Mucosa of gallbladder (tissue), 1 donor: ENCODE results near the gene ADAM8. TPM values are rescaled to one million over a fixed set of nuclear protein-coding genes. Genes with fewer than 3 reads are reported as not detected.
"Not testable (repeated sequence)": the region's sequence is repeated elsewhere in the genome, so short reads cannot be mapped to it uniquely, and the experiment has no call there.

Experiments
- DNase-seq: peaks from one replicate; pipeline ENCODE4 v3.0.0-alpha.2; 2020; ENCODE audit warnings: low spot score
- total RNA-seq: library from RNA; stranded (reverse); gene quantifications from one replicate; pipeline ENCODE4 v1.2.1, GENCODE V29; 2021
- donor health status: DM: no; HTN: no; CAD: no.

The ADAM8 gene
- total RNA-seq, 1 donor from 2014 or later = 12.7 TPM

GRCh38 chr10:133267829-133268228 lies 8.8 kb downstream of the ADAM8 start:
- DNase-seq = no peak

- no peak for DNase-seq
These were observed 9.4 kb downstream of the ADAM8 start for GRCh38 chr10:133267293-133267692.

DNA sequence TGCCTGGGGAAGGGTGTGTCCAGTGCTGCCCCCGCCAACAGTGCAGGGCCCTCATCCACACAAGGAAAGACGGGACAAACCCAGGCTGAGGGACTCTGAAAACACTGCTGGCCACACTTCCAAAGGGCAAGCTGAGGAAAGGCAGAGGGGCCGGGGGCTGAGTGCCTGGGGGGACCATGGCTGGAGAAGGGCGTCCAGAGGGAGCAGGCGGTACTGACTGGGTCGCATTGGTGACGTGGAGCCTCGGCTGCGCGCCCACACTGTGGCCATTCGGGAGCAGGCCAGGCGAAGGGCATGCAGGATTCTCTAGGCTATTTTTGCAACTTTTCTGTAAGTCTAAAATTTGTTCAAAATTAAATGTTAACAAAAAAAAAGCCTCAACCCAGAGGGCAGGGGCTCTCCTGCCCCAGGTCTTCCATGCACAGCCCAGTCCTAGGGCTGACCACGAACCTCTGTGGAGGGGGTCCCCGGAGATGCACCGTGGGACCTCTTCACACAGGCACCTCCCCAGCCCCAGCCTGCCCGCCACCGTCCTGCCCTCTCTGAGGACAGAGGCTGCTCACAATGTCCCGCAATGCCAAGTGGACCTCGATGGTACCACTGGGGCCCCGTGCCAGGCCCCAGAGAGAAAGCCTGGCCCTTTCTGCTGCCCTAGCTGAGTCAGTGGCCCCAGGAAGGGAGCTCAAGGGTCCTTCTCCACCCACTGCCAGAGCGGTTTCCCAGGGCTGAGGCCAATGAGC lies 10.4 kb downstream of the ADAM8 start:
- no peak for DNase-seq

DNA sequence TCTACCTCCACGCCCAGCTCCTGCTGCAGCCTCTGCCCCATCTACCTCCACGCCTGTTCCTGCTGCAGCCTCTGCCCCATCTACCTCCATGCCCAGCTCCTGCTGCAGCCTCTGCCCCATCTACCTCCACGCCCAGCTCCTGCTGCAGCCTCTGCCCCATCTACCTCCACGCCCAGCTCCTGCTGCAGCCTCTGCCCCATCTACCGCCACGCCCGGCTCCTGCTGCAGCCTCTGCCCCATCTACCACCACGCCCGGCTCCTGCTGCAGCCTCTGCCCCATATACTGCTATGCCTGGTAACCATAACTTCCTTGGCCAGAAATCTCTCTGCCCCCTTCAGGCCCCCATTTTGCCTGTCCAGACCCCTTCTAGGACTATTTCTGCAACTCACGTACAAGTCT lies 11.6 kb downstream of the ADAM8 start:
- DNase-seq = not testable (repeated sequence)

GRCh38 chr10:133264461-133264860 lies 12.2 kb downstream of the ADAM8 start:
- DNase-seq = no peak

DNA sequence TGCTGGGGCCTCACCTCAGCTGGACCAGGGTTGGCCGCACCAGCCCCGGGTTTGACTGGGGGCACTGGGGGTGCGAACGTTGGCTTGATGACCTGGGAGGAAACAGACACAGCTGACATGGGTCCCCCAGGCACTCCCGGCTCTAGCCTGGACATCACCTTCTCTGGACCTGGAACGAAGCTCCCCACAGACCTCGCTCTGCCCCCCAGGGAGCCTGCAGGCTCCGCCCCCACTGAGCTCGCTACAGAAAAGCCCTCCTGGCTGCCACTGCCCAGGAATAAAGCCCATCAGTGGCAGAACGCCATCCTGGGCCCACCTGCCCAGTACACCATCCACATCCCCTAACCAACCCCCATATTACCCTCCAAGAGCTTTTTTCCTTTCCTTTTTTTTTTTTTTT lies 13.0 kb downstream of the ADAM8 start:
- DNase-seq = no peak

DNA sequence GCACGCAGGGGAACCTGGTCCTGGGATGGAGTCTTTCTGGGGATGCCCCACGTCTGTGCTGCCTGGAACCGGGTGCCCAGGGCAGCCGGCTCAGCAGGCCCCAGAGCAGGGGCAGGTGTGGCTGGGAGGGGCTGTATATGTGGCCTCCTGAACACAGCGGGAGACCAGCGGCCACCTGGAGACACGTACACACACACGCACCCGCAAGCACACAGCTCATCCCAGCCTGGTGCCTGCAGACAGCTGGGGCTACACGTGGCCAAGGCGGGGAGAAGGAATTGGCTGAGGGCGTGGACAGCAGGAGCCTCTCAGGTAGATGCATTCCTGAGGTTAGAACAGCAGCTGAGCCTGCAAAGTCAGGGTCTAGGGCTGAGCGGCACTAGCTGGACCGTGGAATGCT lies 14.0 kb downstream of the ADAM8 start:
- DNase-seq = no peak

DNA sequence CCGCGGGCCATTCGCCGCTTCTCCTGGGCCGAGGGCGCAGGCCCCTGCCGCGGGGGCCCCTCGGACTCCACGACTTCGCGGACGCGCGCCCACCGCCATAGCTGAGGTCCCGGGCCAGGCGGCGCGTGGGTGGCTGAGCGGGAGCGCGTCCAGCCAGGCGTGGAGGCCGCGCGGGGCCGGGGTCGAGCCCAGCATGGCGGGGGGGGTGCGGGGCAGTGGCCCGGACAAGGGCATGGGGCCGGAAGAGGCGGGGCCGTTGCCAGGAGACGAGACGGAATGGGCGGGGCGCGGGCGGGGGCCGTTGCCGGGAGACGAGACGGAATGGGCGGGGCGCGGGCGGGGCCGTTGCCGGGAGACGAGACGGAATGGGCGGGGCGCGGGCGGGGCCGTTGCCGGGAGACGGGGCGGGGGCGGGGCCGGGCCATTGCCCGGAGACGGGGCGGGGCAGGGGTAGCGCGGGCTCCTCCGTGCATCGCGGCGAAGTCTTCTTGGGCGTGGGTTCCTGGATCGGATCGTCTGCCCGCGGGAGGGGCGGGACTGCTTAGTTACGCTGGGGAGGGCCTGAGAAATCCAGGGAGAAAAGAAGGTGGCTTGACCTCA lies 14.8 kb downstream of the ADAM8 start:
- peak; percentile 90 for DNase-seq

DNA sequence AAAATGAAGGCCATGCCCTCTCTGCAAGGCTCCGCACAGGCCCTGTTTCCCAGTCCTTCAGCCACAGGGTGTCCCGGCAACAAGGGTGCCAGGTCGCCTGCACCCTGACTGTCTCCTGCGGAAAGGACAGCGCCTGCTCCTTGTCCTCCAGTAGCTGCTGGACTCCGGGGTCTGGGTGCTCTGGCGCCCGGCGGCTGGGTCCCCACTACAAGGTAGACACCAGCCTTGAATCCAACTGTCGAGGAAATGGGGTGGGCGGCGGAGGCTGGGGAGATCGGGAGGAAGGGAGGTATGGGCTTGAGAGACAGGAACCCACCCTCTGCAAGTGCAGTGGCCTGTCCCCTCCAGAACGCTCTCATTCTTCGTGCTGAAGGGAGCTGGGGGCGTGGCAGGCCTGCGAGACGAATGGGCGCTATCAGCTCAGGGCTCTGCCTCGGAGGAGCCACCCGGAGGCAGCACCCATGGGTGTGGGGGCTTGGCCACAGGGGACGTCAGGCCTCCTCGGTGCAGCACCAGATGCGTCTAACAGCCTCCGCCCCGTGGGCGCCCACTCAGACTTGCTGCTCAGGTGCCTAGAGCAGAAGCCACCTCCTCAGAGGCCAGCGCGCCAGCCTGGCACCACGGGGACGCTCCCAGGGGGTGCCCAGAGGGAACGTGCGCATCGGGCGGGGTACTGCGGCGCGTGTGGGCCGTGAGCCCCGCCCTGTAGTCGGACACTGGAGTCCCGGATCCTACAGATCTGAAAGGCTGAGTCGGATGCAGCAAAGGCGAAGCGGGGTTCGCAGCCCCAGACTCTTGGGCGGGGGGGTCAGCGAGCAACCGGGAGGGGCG lies 15.6 kb downstream of the ADAM8 start:
- no peak for DNase-seq

GRCh38 chr10:133259602-133259989 lies 17.1 kb downstream of the ADAM8 start:
- DNase-seq = no peak

DNA sequence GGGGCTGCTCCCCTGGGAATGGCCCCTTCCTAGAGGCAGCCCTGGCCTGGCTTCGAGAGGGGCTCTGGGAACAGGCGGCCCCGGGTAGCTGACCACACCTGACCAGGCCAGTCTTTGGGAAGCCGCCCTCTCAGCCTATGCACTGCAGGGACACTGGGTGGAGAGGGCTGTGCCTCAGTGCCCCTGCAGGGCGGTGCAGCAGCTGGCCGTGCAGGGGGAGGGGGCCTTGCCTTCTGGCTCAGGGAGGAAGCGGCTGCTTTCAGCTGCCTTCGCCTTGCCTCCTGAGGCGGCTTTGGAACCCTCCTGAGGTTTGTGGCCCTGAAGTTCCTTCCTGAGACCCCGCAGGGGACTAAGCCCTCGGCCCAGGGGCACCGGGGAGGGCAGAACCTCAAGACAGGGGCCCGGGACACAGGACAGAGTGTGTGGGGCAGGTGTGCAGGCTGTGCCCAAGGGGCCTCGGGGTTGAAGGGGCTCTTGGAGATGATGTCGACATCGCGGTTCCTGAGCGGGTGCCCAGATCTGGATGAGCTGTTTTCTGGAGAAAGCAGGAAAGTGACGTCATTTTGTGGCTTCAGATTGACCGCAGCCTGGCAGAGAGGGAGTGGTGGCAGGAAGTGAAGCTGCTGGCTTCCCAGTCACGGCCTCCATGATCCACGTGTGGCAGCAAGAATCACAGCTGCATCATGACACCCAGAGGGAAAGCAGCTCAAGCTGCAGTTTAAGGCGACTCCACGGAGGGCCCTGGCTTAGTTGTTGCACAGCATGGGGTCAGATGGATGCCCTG lies 17.7 kb downstream of the ADAM8 start:
- DNase-seq = peak; percentile 76

- peak; percentile 66 for DNase-seq
These were observed 18.4 kb downstream of the ADAM8 start for GRCh38 chr10:133258066-133258817.

DNA sequence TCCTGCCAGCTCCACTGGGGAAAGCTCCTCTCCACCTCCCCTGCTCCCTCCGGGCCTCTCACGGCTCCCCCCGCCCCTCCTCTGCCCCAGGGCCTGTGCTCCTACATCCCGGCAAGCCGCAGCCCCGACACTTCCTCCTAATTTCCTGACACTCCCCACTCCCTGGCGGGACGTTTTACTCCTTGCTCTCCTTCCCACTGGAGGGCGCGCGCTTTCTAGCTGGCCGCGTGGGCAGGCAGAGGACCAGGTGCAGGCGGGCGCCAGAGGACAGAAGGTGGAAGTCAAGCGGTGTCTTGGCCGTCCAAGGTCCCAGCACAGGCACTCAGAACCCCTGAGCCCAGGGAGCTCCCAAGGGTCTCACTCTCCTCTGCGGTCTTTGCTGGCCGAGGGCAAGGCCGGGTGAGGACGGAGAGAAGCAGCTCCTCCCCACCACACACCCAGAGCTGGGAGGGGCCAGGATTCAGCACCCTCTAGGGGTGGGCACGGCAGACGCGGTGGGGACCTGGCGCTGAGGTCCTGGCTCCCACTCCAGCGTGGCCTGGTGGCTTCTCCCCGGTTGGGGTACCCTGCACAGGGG lies 19.1 kb downstream of the ADAM8 start:
- peak; percentile 64 for DNase-seq

DNA sequence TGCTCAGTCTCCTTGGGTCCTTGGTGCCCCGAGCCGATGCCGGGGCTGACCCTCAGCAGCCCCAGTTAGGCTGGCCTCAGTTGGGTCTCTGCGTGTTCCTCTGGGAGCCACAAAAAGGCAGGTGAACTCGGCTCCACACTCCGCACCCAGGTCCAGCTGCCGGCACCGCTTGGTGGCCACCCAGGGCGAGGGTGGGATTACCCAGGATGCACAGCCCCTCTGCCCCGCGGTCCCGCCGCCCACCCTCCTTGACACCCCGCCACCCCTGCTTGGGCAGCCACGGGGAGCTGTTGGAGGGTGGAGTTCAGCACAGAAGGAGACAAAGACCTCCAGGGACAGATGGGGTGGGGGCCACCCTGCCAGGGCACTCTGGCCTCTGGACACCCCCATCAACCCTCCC lies 21.3 kb downstream of the ADAM8 start:
- DNase-seq = no peak

DNA sequence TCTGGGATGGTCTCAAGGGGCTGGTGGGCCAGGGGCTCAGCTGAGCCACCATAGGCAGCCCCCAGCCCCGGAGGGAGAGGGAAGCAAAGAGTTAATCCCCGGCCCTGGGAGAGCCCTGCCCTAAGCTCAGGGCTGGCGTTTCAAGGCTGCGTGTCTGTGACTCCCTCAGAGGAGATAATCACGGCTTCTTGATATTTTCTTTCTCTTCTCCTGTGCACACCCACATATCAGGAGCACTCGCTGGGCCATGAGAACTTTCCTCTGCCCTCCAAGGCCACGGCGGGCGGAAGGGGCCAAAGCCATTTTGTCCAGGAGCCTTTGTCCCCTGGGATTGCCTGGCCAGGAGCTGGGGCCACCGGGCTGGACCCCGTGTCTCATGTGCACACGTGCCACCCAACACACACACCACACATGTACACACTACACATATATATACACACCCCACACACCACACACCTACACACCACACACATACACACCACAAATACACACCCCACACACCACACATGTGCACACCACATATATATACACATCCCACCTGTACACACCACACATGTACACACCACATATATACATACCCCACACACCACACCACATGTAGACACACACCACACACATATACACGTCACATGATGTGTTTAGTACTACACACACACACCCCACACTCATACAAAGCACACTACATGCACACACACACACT lies 22.1 kb downstream of the ADAM8 start:
- DNase-seq = no peak

- DNase-seq = no peak
These were observed 23.2 kb downstream of the ADAM8 start for GRCh38 chr10:133253361-133253955.

DNA sequence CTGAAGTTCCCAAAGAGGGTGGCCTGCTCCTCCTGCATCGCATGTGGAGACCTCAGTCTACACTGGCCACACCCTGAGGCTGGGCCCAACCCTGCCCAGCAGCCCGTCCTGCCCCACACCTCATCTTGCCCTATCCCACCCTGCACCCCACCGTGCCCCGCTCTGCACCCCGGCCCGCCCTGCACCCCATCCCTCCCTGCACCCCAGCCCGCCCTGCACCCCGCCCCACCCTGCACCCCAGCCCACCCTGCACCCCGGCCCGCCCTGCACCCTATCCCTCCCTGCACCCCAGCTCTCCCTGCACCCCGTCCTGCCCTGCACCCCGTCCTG lies 24.5 kb downstream of the ADAM8 start:
- no peak for DNase-seq

- no peak for DNase-seq
These were observed 25.1 kb downstream of the ADAM8 start for GRCh38 chr10:133251388-133252222.
